ENCODE results near the gene SART3.

DNA sequence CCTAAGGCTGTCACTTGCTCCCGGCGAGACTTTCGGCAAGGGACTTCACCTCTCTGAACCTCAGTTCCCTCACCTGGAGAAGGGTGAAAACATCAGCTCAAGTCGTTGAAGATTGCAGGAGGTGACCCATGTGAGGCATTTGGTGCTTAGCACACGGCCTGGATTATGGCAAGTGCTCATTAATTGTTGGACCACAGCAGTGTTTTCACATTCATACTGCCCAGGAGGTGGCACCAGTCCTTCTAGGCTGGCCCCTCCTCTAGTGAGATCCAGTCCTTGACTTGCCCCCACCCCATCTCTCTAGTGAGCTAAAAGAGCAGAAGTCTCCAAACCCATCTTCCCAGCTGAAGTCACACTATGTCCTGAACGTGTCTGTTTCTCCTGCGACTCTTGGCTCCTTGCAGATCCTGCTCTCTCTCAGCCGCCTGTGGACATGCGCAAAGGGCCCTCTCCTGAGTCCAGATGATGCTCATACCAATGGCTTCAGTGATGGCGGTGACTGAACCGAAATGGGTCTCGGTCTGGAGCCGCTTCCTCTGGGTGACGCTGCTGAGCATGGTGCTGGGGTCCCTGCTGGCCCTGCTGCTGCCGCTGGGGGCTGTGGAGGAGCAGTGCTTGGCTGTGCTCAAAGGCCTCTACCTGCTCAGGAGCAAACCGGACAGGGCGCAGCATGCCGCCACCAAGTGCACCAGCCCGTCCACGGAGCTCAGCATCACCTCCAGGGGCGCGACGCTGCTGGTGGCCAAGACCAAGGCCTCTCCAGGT is 44.3 kb downstream of the SART3 start:
- TF ChIP-seq JUNB (CRISPR knock-in tag; IDR thresholded peaks at IDR 0.05; ENCODE audit: borderline replicate concordance): no peak
- TF ChIP-seq, protein P1, sequence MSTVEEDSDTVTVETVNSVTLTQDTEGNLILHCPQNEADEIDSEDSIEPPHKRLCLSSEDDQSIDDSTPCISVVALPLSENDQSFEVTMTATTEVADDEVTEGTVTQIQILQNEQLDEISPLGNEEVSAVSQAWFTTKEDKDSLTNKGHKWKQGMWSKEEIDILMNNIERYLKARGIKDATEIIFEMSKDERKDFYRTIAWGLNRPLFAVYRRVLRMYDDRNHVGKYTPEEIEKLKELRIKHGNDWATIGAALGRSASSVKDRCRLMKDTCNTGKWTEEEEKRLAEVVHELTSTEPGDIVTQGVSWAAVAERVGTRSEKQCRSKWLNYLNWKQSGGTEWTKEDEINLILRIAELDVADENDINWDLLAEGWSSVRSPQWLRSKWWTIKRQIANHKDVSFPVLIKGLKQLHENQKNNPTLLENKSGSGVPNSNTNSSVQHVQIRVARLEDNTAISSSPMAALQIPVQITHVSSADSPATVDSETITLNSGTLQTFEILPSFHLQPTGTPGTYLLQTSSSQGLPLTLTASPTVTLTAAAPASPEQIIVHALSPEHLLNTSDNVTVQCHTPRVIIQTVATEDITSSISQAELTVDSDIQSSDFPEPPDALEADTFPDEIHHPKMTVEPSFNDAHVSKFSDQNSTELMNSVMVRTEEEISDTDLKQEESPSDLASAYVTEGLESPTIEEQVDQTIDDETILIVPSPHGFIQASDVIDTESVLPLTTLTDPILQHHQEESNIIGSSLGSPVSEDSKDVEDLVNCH (CRISPR knock-in tag; IDR thresholded peaks at IDR 0.05): no peak
- TF ChIP-seq NKX3-1 (CRISPR knock-in tag; IDR thresholded peaks at IDR 0.05): no peak
- TF ChIP-seq EZH2 (conservative IDR thresholded peaks at IDR 0.05; ENCODE audit: low read depth, low read length): no peak
- TF ChIP-seq FOXJ3 (CRISPR knock-in tag; IDR thresholded peaks at IDR 0.05; ENCODE audit: borderline replicate concordance): no peak
- no peak for TF ChIP-seq ZBTB7A (CRISPR knock-in tag; IDR thresholded peaks at IDR 0.05)
- no peak for TF ChIP-seq ZNF550 (CRISPR knock-in tag; IDR thresholded peaks at IDR 0.05; ENCODE audit: borderline replicate concordance)
- TF ChIP-seq GABPB1 (CRISPR knock-in tag; IDR thresholded peaks at IDR 0.05): no peak
- TF ChIP-seq SALL2 (CRISPR knock-in tag; IDR thresholded peaks at IDR 0.05): no peak
- TF ChIP-seq, protein P2, sequence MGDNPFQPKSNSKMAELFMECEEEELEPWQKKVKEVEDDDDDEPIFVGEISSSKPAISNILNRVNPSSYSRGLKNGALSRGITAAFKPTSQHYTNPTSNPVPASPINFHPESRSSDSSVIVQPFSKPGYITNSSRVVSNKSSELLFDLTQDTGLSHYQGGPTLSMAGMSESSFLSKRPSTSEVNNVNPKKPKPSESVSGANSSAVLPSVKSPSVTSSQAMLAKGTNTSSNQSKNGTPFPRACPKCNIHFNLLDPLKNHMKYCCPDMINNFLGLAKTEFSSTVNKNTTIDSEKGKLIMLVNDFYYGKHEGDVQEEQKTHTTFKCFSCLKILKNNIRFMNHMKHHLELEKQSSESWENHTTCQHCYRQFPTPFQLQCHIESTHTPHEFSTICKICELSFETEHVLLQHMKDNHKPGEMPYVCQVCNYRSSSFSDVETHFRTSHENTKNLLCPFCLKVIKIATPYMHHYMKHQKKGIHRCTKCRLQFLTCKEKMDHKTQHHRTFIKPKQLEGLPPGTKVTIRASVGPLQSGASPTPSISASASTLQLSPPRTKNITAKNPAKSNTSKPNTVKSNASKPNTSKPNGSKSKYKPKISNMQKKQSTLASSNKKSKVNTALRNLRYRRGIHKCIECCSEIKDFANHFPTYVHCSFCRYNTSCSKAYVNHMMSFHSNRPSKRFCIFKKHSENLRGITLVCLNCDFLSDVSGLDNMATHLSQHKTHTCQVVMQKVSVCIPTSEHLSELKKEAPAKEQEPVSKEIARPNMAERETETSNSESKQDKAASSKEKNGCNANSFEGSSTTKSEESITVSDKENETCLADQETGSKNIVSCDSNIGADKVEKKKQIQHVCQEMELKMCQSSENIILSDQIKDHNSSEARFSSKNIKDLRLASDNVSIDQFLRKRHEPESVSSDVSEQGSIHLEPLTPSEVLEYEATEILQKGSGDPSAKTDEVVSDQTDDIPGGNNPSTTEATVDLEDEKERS (CRISPR knock-in tag; IDR thresholded peaks at IDR 0.05): no peak
- TF ChIP-seq MXD4 (CRISPR knock-in tag; IDR thresholded peaks at IDR 0.05): no peak
- TF ChIP-seq FOSL2 (CRISPR knock-in tag; IDR thresholded peaks at IDR 0.05): no peak

Measured in HepG2 (cell line).